ENCODE data around the gene ABCF3. TPM values are rescaled to one million over a fixed set of nuclear protein-coding genes. Genes with fewer than 3 reads are reported as not detected.

The ABCF3 gene
- total RNA-seq, 4 donors from 2014 or later, result 58.6 to 286 (median 133) TPM

GRCh38 chr3:184230603-184231528, 44.9 kb downstream of the ABCF3 start:
- in situ Hi-C loops (cut with MboI; ENCODE audit: low pct_ligation_motif_present in 1 of 4, low pct_unique_long_range_greater_than_20kb in 1 of 4, low sequenced_read_pairs in 3 of 4) (loop anchor here in 3 of 4 donors (25.0 kb wide), 2 partner anchors 94 to 344 kb away; partner anchors contain the start of genes PARL (in 3 of the 3) and EIF2B5 (in 1 of the 3)), intact Hi-C loops (cut with DNase I; ENCODE audit: low total_unique reads) (loop anchor here (10.0 kb wide), 2 partner anchors 86 to 336 kb away; no protein-coding TSS in a partner anchor)
- peak; percentile 33 for DNase-seq
- Histone ChIP-seq H3K36me3 (no peaks in the 10 kb centered on the region), H3K27me3 (peaks cover 76% of the 10 kb centered on the region), H3K27ac (no peak overlapping the region), H3K4me3 (peak overlapping the region in 3 of 4 donors; percentile 21 to 54 (median 39)), H3K9me3 (no peaks in the 10 kb centered on the region), H3K4me1 (peaks cover 9 to 23% (median 17%) of the 10 kb centered on the region in 4 donors)
- WGBS, 2 donors (ENCODE audit: low coverage in 1 of 2), result 5 to 25% methylated on average over 1 to 66 of the region's 79 CpGs
- TF ChIP-seq CTCF (IDR thresholded peaks at IDR 0.05), result no peak
- no peak for TF ChIP-seq POLR2AphosphoS5 (IDR thresholded peaks at IDR 0.05)
- no peak for TF ChIP-seq POLR2A (IDR thresholded peaks at IDR 0.05)
- no peak for TF ChIP-seq EP300 (IDR thresholded peaks at IDR 0.05; ENCODE audit: low read depth)

- Histone ChIP-seq H3K4me3 (no peak overlapping the region), H3K27ac (no peak overlapping the region), H3K27me3 (peaks cover 69% of the 10 kb centered on the region), H3K4me1 (peaks cover 9 to 23% (median 17%) of the 10 kb centered on the region in 4 donors), H3K9me3 (no peaks in the 10 kb centered on the region), H3K36me3 (no peaks in the 10 kb centered on the region)
- 41% methylated on average over 3 of the region's 3 CpGs; no CpG with 5 or more reads in 1 of the 2 donors for WGBS, 2 donors (ENCODE audit: low coverage in 1 of 2)
- no peak for TF ChIP-seq EP300 (IDR thresholded peaks at IDR 0.05; ENCODE audit: low read depth)
- TF ChIP-seq CTCF (IDR thresholded peaks at IDR 0.05), result no peak
- no peak for TF ChIP-seq POLR2A (IDR thresholded peaks at IDR 0.05)
- TF ChIP-seq POLR2AphosphoS5 (IDR thresholded peaks at IDR 0.05), result no peak
- intact Hi-C loops (cut with DNase I; ENCODE audit: low total_unique reads), result loop anchor here (10.0 kb wide), 2 partner anchors 87 to 337 kb away; no protein-coding TSS in a partner anchor
- no peak for DNase-seq
- in situ Hi-C loops (cut with MboI; ENCODE audit: low pct_ligation_motif_present in 1 of 4, low pct_unique_long_range_greater_than_20kb in 1 of 4, low sequenced_read_pairs in 3 of 4), result loop anchor here in 3 of 4 donors (25.0 kb wide), 2 partner anchors 94 to 344 kb away; partner anchors contain the start of genes PARL (in 3 of the 3) and EIF2B5 (in 1 of the 3)
Observed at GRCh38 chr3:184231671-184232070, 45.7 kb downstream of the ABCF3 start.

- H3K27ac ChIP-seq, result no peak overlapping the region
- DNase-seq, result no peak
- 89% methylated on average over 22 of the region's 23 CpGs; no CpG with 5 or more reads in 1 of the 2 donors for WGBS, 2 donors (ENCODE audit: low coverage in 1 of 2)
- intact Hi-C loops (cut with DNase I; ENCODE audit: low total_unique reads) (loop anchor here (10.0 kb wide), 2 partner anchors 88 to 338 kb away; no protein-coding TSS in a partner anchor), in situ Hi-C loops (cut with MboI; ENCODE audit: low pct_ligation_motif_present in 1 of 4, low pct_unique_long_range_greater_than_20kb in 1 of 4, low sequenced_read_pairs in 3 of 4) (loop anchor here in 3 of 4 donors (25.0 kb wide), 2 partner anchors 96 to 346 kb away; partner anchors contain the start of genes PARL (in 3 of the 3) and EIF2B5 (in 1 of the 3))
- peaks cover 53% of the 10 kb centered on the region for H3K27me3 ChIP-seq
- H3K36me3 ChIP-seq, result no peaks in the 10 kb centered on the region
- no peak overlapping the region for H3K4me3 ChIP-seq
- peaks cover 9 to 23% (median 17%) of the 10 kb centered on the region in 4 donors for H3K4me1 ChIP-seq
- H3K9me3 ChIP-seq, result no peaks in the 10 kb centered on the region
- TF ChIP-seq EP300 (IDR thresholded peaks at IDR 0.05; ENCODE audit: low read depth), result no peak
- no peak for TF ChIP-seq POLR2A (IDR thresholded peaks at IDR 0.05)
- no peak for TF ChIP-seq CTCF (IDR thresholded peaks at IDR 0.05)
- no peak for TF ChIP-seq POLR2AphosphoS5 (IDR thresholded peaks at IDR 0.05)
Observed at GRCh38 chr3:184233127-184233843, 47.3 kb downstream of the ABCF3 start.
